GM12873 (cell line): ENCODE data around the gene KRT9.

Experiments used
- TF ChIP-seq, protein P1 (sequence below): IDR thresholded peaks from 2 replicates; pipeline ENCODE4 v1.5.1; 2012; ENCODE audit warnings: low read depth, mild to moderate bottlenecking, moderate library complexity, low read length, control low read depth; ENCODE audit not compliant: insufficient read depth; ENCODE audit errors: missing control alignments

Gene KRT9, protein sequence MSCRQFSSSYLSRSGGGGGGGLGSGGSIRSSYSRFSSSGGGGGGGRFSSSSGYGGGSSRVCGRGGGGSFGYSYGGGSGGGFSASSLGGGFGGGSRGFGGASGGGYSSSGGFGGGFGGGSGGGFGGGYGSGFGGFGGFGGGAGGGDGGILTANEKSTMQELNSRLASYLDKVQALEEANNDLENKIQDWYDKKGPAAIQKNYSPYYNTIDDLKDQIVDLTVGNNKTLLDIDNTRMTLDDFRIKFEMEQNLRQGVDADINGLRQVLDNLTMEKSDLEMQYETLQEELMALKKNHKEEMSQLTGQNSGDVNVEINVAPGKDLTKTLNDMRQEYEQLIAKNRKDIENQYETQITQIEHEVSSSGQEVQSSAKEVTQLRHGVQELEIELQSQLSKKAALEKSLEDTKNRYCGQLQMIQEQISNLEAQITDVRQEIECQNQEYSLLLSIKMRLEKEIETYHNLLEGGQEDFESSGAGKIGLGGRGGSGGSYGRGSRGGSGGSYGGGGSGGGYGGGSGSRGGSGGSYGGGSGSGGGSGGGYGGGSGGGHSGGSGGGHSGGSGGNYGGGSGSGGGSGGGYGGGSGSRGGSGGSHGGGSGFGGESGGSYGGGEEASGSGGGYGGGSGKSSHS

DNA sequence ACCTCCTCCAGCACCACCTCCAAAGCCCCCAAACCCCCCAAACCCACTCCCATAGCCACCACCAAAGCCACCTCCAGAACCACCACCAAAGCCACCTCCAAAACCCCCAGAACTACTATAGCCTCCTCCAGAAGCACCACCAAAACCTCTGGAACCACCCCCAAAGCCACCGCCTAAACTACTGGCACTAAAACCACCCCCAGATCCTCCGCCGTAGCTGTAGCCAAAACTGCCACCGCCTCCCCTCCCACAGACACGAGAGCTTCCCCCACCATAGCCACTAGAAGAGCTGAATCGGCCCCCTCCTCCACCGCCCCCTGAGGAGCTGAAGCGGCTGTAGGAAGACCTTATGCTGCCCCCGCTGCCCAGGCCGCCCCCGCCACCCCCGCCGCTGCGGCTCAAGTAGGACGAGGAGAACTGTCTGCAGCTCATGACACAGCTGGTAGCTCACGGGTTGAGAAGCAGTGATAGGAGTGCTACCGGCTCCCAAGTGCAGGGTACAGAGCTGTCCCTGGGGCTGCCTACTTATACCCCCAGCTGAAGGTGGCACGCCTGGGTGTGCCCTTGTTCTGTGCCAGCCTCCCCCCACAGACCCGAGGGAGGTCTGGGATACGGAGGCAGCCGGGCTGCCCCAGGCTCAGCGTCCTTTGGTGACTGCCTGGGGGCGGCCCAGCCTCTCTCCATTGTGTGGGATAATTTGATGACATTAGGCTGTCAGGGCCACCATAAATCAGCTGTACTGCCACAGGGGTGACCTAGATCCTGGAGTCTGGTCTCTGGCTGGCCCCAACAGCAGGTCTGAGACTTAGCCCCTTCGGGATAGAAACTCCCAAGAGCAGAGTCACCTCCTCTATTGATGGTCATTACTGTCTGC is at the start of gene KRT9:
Gene KRT9, minus strand, starts transcription at position 499 of the 874 bp plus-strand sequence. Its CDS starts 67 bp downstream, at position 432.
- TF ChIP-seq, protein P1, sequence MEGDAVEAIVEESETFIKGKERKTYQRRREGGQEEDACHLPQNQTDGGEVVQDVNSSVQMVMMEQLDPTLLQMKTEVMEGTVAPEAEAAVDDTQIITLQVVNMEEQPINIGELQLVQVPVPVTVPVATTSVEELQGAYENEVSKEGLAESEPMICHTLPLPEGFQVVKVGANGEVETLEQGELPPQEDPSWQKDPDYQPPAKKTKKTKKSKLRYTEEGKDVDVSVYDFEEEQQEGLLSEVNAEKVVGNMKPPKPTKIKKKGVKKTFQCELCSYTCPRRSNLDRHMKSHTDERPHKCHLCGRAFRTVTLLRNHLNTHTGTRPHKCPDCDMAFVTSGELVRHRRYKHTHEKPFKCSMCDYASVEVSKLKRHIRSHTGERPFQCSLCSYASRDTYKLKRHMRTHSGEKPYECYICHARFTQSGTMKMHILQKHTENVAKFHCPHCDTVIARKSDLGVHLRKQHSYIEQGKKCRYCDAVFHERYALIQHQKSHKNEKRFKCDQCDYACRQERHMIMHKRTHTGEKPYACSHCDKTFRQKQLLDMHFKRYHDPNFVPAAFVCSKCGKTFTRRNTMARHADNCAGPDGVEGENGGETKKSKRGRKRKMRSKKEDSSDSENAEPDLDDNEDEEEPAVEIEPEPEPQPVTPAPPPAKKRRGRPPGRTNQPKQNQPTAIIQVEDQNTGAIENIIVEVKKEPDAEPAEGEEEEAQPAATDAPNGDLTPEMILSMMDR = no peak

DNA sequence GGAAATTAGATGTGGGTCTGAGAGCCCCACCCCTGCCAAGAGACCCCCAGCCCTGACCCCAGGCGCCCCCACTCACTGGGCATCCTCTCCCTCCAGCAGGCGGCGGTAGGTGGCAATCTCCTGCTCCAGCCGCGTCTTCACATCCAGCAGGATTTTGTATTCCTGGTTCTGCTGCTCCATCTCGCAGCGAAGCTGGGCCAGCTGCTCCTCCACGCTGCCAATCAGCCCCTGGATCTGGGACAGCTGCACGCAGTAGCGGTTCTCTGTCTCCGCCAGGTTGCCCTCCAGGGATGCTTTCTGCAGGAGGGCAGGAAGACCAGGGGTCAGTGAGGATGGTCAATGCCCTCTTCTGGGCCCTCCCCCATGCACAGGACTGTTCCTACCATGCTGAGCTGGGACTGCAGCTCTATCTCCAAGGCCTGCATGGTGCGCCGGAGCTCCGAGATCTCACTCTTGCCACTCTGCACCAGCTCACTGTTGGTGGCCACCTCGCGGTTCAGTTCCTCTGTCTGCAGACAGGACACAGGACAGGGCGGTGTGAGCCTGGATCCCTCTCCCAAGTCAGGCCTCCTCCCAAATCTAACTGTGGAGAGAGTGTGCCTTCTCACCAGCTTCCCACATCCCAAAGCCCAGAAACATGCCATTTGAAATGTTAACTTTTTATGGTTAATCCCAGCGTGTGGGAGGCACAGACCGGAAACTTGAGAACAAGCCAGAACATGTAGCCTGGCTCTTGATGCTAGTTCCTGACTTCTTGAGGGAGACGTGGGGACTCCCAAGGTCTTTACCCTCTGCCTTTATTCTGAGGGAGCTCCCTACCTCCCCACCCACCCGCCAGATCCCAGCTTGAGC is 49.0 kb upstream of the KRT9 start:
- TF ChIP-seq, protein P1 = no peak

DNA sequence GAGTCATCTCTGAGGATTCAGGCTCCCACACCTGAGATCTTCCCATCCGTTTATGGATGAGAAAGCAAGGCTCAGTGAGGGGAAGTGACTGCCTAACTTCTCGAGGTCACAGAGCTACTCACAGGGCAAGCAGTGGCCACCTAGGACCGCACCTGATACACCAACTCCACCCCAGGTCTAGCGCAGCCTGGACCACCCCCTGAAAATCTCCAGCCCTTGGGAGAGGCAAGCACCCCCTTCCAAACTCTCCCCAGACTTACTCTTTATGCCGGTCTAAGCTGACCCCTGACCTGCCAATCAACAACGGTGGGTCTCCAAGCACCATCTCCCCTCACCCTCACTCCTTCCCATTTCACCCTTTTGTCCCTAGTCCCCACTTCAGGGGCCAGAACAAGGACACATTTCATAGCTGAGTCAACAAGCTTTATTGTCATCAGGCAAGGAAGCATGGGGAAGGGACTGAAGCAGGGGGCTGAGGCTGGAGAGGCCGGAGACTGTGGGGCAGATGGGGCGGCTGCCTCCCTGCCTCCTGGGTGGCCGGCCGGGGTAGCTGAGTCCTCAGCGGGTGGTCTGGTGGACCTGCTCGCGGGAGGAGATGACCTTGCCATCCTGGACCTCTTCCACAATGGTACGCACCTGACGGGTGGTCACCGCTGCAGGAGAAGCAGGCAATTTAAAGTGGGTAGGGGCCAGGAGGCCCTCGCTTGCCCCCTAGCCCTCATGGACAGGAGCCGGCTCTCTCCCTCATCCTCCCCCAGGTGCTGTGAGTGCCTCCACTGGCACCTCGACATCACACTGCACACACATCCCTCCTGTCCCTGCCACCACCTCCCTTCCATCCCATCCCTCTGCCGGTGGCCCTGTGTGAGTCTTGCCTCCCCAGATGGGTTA is 47.4 kb upstream of the KRT9 start:
- TF ChIP-seq, protein P1 = no peak

DNA sequence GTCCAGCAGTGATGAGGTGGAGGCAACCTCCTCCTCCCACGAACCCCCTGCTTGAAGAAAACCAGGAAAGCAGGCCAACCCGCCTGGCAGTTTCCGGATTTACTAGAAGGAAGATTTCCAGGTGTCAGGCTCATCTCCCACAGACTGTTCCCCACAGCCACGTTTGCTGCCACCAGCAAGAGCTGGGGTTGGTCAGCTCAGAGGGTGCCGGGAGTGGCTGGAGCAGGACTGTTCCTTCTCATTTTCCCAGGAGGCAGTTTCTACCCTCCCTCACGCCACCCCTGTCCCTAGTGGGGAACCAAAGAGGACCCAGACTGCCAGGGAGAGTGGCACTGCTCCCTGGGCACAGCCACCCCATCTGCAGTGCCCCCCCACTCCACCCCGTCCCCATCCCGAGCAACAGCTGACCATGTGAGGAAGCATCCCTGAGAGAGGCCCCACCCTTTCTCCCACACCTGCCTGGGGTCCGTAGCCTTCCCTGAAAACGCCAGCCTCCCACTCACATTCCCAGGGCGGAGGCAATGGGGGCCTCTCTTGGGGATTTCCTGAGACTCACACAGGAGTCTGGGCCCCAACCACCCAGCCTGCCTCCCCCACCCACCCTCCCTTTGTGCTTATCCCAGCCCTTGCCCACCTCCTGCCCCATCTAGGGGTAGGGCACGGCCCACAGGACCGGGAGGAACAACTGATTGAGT is 46.6 kb upstream of the KRT9 start:
- TF ChIP-seq, protein P1 = no peak

DNA sequence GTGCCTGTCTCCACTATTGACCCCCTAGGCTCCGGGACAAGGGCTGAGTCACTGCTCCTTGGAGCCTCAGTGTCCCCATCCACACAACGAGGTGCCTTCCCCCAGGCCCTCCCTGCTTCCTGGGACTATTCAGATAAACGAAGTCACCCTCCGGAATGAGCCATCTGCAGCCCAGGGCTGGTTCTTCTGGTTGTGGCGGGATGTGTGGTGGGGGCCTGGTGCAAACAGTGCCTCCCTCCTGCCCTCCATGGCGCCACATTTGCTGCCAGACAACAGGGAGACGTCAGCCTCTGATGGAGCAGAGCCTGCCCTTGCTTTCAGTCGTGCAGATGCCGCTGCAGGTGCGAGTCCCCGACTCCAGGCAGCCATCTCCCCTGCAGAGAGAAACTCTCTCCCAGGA is 45.8 kb upstream of the KRT9 start:
- TF ChIP-seq, protein P1 = no peak

DNA sequence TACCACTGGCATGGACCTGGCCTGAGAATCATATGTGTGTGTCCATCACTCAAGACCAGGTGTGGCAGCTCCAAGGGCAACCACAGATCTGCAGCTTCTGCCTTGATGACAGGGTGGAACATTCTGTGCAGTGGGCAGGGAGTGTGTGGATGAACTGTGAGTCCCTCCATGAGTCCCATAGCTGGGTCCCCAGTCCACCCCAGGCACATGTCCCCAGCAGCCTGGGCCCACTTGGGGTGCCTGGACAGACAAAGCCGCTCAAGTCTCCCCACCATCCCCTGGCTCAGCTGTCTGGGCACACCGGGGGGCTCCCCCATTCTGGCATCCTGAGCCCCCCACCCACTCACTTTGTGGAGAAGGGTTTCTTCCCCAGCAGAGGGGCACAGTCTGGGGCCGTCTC is 45.3 kb upstream of the KRT9 start:
- TF ChIP-seq, protein P1 = no peak
